GM12875 (cell line): Measurements from ENCODE around the gene ANAPC1.
A peak's percentile ranks its signal among the peaks of the same experiment; 100 is the strongest.
"Not testable (repeated sequence)": the region's sequence is repeated elsewhere in the genome, so short reads cannot be mapped to it uniquely, and the experiment has no call there.

ENCODE experiments used
- H3K4me3 ChIP-seq: one replicate; pipeline ENCODE4 v1.5.1; 2011; ENCODE audit warnings: low read depth, low read length, control low read depth
- CTCF ChIP-seq: IDR thresholded peaks from 2 replicates; pipeline ENCODE4 v1.5.1; 2011; ENCODE audit warnings: low read depth, mild to moderate bottlenecking, control low read depth, inconsistent platforms, low read length, moderate library complexity, borderline replicate concordance; ENCODE audit not compliant: insufficient read depth

ANAPC1 gene

DNA sequence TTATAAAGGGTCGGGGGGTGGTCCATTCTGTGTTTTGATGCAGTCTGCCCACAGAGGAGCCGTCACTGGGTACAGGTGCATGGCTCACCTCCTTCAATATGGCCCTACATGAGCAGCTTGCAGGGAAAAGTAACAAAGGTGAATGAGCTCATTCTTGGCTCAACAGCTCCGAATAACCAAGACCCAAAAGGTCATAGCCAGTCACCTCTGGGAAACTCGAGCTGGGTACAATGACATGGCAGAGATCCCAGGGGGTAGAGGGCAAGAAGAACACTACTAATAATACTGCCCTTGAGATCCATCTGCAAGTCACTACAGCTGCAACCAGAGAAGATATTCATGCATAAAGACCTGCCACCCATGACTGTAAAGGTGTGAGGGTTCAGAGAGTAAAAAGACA lies 106.8 kb downstream of the ANAPC1 start:
- not testable (repeated sequence) for H3K4me3 ChIP-seq

DNA sequence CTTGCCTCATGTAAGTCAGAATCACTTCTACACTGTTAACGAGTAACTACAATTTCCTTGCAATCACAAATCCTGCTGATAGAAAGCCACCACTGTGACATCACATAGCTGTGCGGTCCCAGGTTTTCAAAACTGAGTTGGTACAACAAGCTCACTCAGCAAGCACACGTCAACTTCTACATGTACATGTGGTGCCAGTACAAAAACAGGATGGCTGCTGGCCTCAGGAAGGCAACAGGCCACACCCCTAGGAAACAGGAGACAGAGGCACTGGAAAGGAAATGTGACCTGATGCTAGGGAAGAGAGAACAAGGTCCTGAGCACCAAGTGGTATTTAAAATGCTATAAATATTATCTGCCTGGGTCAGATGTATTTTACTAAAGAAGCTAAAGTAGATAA lies 107.7 kb downstream of the ANAPC1 start:
- not testable (repeated sequence) for H3K4me3 ChIP-seq

GRCh38 chr2:111772180-111772579 lies 111.8 kb downstream of the ANAPC1 start:
- not testable (repeated sequence) for H3K4me3 ChIP-seq

- not testable (repeated sequence) for H3K4me3 ChIP-seq
These were observed 112.9 kb downstream of the ANAPC1 start for GRCh38 chr2:111770916-111771658.

GRCh38 chr2:111768266-111769190 lies 115.5 kb downstream of the ANAPC1 start:
- not testable (repeated sequence) for H3K4me3 ChIP-seq

DNA sequence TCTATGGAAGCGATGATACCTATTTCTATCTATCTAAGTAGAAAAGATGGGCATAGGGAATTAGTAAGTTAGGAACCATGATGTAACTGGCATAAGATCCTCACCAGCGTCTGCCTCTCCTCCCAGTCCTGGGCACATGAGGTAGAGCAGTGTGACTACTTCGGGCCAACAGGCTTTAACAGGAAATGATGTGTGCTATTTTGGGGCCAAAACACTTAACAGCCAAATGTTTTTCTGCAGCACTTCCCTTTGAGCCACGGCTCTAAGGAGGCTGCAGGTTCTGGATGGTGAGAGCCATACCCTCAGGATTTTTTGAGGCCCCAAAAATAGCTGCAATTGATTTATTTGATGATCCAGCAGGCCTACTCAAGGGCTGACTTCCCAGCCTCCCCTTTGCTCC lies 116.9 kb downstream of the ANAPC1 start:
- not testable (repeated sequence) for H3K4me3 ChIP-seq

- not testable (repeated sequence) for H3K4me3 ChIP-seq
These were observed 117.7 kb downstream of the ANAPC1 start for GRCh38 chr2:111766295-111766694.

DNA sequence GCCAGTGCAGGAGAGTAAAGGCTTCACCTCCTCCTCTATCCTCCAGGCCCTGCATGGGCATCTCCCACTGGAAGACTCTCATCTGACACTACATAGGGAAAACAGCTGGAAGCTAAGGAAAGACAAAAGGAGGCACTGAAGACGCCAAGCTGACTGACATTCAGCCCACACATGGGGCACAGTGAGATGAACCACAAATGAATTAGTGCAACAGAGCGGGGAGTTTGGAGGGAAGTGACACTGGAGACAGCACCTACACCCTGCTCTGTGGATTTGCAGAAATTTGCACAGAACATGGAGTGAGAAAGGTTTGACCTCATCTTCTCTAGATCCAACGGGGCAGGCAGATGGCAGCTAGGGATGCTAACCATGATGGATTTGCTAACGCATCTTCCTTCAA lies 119.8 kb downstream of the ANAPC1 start:
- not testable (repeated sequence) for H3K4me3 ChIP-seq

GRCh38 chr2:111760697-111761284 lies 123.2 kb downstream of the ANAPC1 start:
- not testable (repeated sequence) for H3K4me3 ChIP-seq

DNA sequence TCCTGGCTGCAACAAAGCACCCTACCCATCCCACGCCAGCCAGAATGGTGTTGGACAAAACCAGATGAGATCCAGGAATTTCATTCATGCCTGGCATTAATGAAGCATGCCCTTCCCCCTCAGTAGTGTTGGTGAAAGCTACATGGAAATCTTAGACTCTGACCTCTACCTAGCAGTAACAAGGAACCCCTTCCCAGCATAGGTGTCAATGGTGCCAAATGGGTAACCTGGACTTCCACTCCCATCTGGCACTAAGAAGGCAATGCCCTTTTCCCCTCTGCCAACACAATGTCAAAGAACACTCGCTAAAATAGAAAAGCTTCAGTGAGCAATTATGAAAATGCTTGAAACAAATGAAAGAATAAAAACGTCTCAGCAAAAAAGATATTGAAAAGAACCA lies 131.5 kb downstream of the ANAPC1 start:
- H3K4me3 ChIP-seq: not testable (repeated sequence)

DNA sequence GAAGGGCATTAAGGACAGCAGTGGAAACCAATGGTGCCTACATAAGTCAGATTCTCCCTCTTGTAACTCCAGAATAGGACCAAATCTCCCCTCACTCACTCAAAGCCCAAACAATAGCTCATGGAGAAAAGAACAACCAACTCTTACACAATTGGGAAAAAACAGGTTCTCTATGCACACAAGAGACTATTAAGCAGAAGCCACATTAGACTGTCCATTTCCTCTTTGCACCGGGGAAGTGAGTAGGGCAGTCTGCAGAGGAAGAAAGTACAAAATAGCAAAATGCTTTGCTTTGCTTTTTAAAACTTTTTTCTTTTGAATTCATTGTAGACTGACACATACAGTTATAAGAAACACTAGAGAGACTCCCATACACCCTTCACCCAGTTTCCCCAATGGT lies 133.4 kb downstream of the ANAPC1 start:
- H3K4me3 ChIP-seq: not testable (repeated sequence)

DNA sequence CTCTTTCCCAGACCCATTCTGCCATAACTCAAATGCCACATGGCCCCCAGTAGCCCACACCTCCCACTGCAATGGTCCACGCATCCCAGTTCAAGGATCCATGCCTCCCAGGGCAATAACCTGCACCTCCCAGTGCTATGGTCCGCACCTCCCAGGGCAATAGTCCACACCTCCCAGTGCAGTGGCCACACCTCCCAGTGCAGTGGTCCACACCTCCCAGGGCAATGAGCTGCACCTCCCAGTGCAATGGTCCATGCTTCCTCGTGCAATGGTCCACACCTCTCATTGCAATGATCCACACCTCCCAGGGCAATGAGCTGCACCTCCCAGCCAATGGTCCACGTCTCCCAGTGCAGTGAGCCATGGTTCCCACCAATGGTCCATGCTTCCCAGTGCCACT lies 135.6 kb downstream of the ANAPC1 start:
- H3K4me3 ChIP-seq: not testable (repeated sequence)

DNA sequence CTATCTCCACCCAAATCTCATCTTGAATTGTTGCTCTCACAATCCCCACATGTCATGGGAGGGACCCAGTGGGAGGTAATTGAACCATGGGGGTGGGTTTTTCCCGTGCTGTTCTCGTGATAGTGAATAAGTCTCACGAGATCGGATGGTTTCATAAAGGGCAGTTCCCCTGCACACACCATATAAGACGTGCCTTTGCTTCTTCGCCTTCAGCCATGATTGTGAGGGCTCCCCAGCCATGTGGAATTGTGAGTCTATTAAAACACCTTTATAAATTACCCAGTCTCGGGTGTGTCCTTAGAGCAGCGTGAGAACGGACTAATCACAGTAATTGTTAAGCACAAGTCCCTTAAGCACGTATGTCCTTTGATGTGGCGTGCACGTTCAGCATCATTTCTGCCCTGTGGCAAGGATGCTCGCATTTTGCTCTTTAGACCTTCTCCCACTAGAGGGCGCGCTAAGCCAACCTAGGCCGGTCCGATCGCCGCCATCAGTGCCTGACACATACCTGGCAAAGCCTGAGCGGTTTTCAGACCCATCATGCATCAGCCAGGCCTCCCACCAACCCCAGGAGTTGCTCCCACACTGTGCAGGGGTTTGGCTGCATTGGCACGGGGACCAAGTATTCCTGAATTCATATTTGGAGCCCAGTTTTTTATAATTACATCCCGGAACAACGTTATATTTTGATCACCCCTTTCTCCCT lies 136.4 kb downstream of the ANAPC1 start:
- H3K4me3 ChIP-seq: not testable (repeated sequence)
- TF ChIP-seq CTCF: peak; percentile 38; the same call in 1 of the 2 replicates

- not testable (repeated sequence) for H3K4me3 ChIP-seq
These were observed 139.2 kb downstream of the ANAPC1 start for GRCh38 chr2:111744751-111745150.

- H3K4me3 ChIP-seq: not testable (repeated sequence)
These were observed 142.5 kb downstream of the ANAPC1 start for GRCh38 chr2:111741517-111741916.
